Lung microvascular endothelial cell (primary cell): ENCODE results near the gene HECA. TPM values are rescaled to one million over a fixed set of nuclear protein-coding genes. Genes with fewer than 3 reads are reported as not detected.
"Not testable (repeated sequence)": the region's sequence is repeated elsewhere in the genome, so short reads cannot be mapped to it uniquely, and the experiment has no call there.

Experiments
- DNase-seq, 2 donors: peaks; one replicate each; pipeline versions ENCODE4 v3.0.0 to v3.0.0-alpha.2; 2010; ENCODE audit warnings: low read depth in 2 of 2
- total RNA-seq: library from RNA; depleted of rRNA; stranded (reverse); fragments of >200 nt; gene quantifications from 2 replicates; pipeline ENCODE4 v1.2.1, GENCODE V29; 2014

The HECA gene
- total RNA-seq, 1 donor from 2014 or later: 34.5 TPM

DNA sequence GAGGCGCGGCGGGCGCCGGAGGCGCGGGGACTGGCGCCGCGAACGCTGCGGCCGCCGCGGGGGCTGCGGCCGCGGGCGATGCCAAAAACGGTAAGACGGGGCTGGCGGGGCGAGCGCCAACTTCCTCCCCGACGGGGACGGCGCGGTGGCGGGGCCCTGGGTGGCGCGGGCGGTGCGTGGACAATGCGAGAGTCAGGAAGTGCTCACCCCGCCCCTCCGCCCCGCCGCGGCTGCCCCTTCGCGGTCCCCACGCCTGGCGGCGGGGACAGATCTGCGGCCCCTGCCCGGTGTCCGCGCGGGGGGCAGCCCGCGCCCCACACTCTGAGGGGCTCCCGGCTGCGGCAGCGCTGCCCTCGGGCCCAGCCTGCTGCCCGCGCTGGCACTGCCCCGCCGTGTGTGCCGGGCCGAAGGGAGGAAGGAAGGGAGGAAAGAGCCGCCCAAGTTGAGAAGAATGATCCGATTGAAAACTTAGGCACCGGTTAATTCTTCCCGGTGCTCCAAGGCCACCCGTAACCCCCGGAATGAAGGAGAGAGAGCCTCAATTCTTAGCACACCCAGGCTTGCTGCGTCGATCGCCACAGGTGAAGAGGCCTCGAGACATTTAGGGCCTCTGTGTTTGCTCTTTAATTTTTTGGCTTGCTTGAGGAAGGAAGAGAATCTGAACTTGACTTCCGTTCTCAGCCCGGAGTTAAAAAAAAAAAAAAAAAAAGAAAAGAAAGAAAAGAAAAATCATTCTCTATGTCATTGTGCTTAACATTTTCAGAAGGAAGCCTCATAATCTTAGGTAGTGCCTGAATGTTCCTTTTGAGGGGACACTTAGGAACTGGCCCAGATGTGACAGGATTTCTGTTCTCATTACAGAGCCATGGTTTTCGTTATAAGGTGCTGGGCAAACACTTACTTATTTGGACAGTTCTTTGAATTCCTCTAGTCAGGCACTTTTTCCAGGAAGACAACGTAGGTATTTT is 982 bp downstream of the HECA start:
- DNase-seq: peak; percentile 44 to 65

DNA sequence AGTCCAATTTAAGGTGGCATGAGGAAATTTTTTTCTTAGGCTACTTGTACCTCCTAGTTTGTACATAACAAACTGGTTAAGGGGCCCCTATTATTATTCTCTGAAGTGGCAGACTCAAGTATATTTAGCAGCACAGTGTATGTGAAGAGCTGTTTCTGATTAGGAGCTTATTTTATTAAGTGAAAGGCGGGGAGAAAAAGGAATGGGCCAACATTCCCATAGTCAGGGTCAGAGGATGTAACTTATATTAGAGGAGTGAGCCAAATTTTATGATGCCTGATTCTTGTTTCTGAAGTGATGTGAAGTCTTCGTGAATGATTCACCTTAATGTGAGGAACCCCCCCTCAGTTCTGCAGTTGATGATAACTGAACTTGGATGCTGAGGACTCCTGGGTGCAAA is 2.8 kb downstream of the HECA start:
- no peak for DNase-seq

DNA sequence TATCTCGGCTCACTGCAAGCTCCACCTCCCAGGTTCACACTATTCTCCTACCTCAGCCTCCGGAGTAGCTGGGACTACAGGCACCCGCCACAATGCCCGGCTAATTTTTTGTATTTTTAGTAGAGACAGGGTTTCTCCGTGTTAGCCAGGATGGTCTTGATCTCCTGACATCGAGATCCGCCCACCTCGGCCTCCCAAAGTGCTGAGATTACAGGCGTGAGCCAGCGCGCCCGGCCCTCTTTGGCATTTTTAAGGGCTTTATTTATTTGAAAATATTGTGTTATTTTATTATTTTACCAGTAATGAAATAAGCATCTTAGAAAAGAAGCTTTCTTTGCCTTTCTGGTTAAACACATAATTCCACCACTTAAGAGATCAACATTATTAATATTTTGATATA is 6.0 kb downstream of the HECA start:
- DNase-seq: not testable (repeated sequence)

DNA sequence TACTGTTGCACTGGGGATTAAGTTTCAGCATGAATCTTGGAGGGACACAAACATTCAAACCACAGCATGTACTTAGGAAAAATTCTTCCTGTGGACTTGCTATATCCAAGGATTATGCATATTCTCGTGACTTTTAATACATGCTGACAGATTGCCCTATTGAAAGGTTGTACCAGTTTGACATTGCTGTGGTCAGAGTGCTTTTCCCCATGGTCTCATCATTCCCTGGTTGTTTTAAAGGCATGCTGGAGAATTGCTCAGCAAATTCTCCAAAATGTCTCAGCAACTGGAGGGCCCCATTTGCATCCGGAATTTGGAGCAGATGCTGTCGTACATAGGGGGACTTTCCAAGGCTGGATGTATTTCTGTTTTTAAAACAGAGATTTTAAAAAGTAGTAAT is 7.4 kb downstream of the HECA start:
- no peak for DNase-seq

DNA sequence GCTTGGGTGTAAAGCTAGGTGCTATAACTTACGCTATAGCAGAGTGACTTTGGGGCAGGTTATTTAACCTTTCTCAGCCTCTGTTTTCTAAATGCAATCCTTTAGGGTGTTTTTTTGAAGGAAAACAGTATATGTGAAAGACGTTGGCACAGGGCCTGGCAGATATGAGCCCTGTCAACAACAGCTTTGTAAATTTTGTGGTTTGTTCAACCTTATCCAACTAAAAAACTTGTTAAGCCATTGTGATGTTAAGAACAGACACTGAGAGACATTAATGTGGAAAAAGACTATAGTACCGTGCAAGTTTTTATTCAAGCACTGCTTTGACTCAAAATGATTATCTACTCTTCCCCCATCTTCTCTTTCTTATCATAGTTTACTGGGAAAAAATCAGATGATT is 8.2 kb downstream of the HECA start:
- DNase-seq: no peak

DNA sequence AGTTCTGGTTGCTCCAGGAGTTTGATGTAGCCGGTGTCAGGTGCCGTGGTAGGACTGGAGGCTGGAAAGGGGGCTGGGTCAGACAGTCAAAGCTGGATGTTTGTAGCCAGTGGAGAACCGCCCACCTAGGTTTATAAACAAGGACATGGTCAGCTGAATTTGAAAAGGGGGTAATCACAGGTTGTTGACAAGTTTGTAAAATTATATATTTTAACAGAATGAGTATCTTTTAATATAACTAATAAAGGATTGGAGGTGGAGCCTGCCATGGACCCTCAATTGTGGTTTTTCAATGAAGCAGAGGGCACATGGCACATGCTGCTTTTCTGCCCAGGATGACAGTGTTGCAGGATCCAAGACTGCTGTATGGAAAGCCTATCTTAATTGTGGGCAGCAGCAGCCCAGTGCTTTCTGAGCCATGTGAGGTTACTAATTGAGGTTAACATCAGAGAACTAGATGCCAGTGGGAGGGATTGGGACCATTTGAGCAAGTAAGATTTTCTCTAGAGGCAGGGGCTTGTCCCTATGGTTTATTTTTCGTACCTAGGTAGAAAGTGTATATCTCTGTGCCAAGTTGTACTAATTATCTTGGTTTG is 9.7 kb downstream of the HECA start:
- no peak for DNase-seq

DNA sequence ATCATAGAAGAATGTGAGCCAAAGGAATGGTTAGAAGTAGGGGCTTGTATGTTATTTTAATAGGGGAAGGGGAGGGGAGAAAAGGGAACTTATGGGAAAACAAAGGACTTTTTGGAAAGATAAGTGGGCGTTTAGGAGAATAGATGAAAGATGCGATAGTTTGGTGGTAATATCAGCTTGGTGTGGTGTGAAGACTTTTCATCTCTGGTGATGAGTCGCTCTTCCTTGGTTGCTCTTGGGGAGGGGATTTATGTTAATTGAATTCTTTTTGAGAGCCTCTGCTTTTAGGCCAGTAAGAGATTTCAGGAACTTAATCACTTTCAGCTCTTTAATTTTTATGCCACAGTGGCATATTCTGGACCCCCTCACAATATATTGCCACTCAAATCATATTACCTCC is 10.8 kb downstream of the HECA start:
- DNase-seq: no peak

DNA sequence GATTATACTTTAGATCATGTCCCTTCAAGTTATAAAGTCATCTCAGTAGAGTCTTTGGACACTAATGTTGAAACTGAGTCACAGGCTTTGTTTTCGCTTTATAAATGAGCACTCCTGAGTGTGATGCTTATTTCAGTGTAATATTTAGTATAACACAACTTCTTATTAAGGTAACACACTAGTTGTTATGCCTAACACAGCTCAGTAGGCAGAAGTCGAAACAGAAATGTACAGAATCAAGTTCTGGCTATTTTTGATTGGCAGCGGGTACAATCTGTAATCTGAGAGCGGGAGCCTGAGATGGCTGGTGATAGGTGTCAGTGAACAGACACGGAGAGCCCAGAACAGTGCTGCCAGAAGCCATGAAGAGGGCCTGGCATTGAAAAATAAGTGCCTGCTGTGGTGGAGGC is 11.4 kb downstream of the HECA start:
- no peak for DNase-seq

DNA sequence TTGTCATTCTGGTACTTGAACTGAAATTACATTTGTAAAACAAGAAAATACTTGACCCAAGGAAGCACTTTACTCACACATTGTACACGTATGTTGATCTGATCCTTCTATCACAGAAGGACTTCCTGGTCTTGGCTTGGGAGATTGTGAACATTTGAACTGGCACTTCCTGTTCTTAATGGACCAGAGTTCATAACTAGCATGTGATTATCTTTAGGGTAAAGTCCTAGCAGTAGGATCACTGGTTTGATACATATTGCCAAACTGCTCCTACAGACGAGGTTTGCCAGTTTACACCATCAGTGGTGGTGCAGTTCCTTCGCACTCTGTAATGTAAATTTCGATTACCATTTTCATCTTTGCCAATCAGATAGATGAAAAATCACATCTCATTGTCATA is 12.7 kb downstream of the HECA start:
- DNase-seq: peak in 1 of 2 donors; percentile 16

DNA sequence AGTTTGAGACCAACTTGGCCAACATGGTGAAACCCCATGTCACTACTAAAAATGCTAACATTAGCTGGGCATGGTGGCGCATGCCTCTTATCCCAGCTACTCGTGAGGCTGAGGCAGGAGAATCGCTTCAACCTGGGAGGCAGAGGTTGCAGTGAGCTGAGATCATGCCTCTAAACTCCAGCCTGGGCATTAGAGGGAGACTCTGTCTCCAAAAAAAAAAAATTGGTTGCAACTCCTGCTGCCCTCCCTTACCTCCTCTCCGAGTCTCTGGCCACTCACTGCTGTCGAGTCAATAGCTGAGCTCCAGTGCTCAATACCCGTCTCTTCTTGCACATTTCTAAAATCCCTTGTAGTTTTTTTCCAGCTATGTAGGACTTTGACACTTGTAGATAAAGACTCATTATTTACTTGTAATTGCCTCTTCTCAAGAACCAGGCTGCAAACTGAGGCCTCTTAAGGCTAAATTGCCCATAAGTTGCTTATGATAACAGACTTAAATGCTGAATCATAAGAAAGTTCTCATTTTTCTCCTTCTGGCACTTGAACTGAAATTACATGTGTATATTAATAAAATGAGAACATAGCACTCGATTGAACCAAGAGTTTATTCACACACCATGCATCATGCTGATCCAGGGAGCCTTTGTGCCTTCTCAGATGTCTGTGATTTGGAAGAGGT is 13.8 kb downstream of the HECA start:
- no peak for DNase-seq

DNA sequence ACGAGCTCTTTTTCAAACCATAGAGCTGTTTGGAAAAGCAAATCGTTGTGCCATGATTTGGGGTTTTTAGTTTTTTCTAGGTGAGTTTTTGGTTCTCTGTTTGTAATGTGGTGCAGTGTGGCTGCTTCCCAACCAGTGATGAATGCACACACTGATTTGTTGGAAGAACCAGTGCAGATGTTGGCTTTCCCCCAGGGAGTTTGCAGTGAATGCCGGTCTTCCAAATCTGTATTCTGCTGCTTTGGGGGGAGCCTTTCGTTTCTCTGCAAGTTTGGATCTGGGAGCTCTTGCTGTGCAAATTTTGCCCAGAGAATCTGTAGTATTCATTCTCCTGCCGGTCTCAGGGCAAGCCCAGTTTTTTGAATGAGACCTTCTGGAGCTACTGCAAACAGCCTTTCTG is 14.5 kb downstream of the HECA start:
- DNase-seq: no peak

DNA sequence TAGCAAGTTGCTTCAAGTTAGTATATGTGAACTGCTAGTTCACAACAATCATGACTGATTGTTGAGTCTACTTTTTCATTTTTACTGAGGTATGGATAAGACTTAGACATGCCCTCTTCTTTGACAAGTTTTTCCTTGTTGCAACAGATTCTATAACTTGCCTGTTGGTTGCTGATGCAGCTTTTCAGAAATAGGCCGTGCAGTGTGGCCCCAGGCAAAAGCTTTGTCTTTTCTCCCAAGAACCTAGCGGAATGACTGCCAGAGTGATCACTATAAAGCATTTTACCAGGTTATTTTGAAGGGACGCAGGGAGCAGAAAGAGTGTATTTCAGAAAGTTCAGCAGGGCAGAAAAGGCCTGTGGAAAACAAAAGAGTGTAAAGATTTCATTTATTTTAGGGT is 16.0 kb downstream of the HECA start:
- DNase-seq: no peak

DNA sequence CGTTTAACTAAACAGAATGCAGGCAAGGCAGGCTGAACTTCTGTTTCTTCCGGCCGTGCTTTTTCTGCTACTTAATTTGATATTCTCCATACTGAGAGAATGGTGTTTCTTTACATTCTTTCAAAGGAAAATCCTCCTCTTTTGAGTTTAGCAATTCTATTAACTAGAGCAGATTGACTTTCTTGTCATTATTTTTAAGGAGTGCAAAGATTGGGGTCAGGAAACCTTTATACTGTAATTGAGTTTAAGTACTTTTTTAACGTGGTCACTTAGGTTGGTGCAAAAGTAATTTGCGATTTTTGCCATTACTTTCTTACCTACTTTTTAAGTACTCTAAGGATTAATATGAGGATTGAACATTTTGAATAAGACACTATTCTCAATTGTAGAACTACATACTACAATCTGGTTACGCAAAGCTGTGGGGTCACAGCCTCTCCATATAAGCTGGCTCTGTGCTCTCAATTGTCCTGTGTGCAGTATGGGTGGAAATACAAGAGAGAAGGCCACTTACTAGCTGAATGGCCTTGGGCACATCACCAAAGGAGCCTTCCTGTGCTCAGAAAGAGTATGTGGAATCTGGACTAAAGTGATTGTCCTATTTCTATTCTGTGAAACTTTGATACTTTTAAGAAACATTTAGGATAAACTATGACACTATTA is 16.7 kb downstream of the HECA start:
- no peak for DNase-seq

DNA sequence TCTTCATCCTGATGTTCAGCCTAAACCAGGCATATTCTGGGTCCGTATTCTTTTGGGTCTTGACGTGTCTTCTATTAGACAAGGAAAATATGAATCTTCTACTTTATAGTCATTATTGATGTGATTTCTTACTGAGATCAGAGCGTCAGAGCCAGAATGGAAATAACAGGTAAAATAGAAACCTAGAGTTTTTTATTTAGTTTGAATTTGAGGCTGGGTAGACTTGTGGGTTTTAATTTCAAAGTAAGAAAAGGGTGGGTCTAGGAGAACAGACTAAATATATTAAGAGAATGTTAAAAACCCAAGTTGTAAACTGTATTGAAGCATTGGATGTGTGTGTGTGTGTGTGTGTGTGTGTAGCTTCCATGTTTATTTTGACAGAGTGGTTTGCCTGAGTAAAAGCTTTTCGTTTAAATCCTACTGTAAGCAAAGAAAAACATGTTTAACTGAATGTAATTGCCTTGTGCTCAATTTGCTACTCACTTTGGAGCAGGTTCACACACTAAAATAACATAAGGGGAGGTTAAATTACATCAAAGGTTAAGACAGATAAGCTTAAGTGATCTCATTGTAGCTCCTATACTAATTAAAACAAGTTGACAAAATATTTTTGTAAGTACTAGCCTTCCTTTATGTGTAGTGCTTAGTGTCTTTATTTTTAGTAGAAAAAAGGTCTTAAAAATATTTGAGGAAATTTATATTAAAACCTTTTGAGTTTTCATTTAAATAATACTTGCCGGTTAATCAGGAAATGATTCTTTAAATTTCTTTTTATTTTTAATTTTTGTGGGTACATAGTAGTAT is 17.4 kb downstream of the HECA start:
- no peak for DNase-seq

DNA sequence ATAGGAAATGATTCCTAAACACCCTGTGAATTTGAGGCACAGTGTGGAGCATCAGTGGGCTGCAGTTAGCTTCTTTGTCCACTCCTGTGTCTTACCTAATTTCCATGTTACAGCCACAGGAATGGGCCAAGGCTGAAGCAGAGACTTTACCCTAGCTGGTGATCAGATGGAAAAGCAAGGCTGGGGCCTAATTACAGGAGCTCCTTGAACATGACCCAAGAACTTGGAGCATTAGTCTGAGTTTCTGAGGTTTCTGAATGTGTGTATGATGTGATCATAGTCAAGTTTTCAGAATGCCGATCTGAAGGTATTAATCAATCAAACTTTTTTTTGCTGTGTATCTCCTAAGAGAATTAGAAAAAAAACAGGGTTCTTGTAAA is 18.0 kb downstream of the HECA start:
- no peak for DNase-seq

DNA sequence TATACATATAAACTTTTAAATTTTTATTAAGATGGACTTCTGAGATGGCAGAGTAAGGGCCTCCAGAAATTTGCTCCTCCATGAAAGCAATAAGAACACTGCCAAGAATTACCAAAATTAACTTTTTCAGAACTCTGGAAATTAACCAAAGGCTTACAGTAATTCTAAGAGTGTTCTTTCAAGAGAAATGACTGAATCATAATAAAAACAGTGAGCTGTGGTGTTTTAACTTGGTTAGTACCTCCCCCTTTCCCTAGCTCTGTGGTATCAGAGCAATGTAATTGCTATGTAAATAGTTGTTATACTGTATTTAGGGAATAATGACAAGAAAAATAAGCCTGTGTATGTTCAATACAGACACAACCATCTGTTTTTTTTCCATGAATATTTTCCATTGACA is 19.0 kb downstream of the HECA start:
- no peak for DNase-seq

DNA sequence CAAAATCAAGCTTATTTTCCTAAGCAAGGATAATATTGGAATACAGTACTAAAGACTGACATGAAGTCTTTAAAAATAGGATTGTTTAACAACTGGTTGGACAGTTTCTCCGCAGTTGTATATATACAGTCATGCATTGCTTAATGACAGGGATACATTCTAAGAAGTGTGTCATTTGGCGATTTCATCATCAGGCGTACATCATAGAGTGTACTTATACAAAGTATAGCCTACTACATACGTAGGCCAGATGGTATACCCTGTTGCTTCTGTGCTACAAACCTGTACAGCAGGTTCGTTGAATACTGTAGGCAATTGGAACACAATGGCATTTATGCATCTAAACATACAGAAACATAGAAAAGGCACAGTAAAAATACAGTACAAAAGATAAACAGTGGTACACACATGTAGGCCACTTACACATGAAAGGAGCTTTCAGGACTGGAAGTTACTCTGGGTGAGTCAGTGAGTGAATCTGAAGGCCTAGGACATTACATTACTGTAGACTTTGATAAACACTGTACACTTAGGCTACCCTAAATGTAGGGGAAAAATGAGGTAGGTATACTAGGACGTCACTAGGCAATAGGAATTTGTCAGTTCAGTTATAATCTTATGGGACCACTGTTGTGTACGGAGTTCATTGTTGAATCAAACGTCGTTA is 20.1 kb downstream of the HECA start:
- no peak for DNase-seq

DNA sequence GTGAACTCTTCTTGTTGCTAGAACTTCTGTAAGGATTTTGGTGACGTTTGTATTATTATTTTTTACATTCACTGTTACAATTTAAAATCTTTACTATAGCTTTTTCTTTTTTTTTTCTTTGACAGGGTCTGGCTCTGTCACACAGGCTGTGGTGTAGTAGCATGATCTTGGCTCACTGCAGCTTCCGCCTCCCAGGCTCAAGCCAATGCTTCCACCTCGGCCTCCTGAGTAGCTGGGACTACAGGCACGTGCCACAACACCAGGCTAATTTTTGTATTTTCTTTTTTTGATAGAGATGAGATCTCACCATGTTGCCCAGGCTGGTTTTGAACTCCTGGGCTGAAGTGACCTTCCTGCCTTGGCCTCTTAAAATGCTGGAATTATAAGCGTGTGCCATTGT is 21.2 kb downstream of the HECA start:
- no peak for DNase-seq

DNA sequence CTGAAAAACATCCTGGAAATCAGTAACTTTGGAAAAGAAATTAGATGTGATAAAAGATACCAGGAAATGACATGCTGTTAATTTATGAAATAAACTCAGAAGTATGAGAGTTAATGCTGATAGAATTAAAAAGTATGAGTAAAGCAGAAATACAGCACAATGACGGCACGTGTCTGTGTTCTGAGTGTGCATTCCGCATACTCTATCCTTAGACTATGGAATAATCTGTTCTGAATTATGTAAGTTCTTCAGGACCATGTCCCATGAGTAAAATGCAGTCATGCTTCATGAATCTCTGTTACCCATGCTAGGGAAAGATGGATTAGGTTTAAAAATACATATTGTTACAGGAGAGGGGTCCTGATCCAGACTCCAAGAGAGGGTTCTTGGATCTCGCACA is 21.7 kb downstream of the HECA start:
- DNase-seq: no peak

DNA sequence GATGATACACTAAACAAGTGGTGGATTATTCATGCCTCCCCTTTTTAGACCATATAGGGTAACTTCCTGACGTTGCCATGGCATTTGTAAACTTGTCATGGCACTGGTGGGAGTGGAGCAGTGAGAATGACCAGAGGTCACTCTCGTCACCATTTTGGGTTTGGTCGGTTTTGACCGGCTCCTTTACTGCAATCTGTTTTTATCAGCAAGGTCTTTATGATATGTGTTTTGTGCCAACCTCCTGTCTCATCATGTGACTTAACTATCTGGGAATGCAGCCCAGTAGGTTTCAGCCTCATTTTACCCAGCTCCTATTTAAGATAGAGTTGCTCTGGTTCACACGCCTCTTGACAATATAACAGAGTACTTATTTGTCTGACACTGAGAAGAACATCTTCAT is 22.2 kb downstream of the HECA start:
- not testable (repeated sequence) for DNase-seq

DNA sequence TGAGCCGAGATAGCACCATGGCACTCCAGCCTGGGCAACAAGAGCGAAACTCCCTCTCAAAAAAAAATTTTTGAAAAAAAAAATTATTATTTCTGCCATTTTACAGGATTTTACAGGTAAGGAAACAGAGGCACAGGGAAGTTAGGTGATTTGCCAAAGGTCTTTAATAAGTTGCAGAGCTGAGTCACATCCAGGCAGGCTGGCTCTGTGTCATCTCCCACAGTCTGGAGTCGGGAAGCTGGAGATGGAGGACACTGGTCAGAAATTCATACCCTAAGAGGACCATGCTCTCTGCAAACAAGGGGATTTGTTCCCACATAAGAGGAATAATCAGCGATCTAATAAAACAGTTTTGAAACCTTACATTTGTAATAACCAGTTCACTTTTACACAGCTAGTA is 24.1 kb downstream of the HECA start:
- no peak for DNase-seq
